ENCODE data around the gene TMEM30A.

TMEM30A gene

GRCh38 chr6:75278474-75279077 is 6.0 kb downstream of the TMEM30A start:
- no peak for TF ChIP-seq CTCF (IDR thresholded peaks at IDR 0.05; ENCODE audit: borderline replicate concordance, insufficient read depth, low read depth, low read length)
- H3K4me3 ChIP-seq (ENCODE audit: low read depth, low read length) = no peak overlapping the region

- no peak for TF ChIP-seq CTCF (IDR thresholded peaks at IDR 0.05; ENCODE audit: borderline replicate concordance, insufficient read depth, low read depth, low read length)
- H3K4me3 ChIP-seq (ENCODE audit: low read depth, low read length) = no peak overlapping the region
These were observed 9.5 kb downstream of the TMEM30A start for GRCh38 chr6:75275067-75275466.

GRCh38 chr6:75273009-75273408 is 11.6 kb downstream of the TMEM30A start:
- no peak overlapping the region for H3K4me3 ChIP-seq (ENCODE audit: low read depth, low read length)
- no peak for TF ChIP-seq CTCF (IDR thresholded peaks at IDR 0.05; ENCODE audit: borderline replicate concordance, insufficient read depth, low read depth, low read length)

GRCh38 chr6:75272145-75272840 is 12.3 kb downstream of the TMEM30A start:
- H3K4me3 ChIP-seq (ENCODE audit: low read depth, low read length) = no peak overlapping the region
- TF ChIP-seq CTCF (IDR thresholded peaks at IDR 0.05; ENCODE audit: borderline replicate concordance, insufficient read depth, low read depth, low read length) = no peak

- H3K4me3 ChIP-seq (ENCODE audit: low read depth, low read length) = no peak overlapping the region
- no peak for TF ChIP-seq CTCF (IDR thresholded peaks at IDR 0.05; ENCODE audit: borderline replicate concordance, insufficient read depth, low read depth, low read length)
These were observed 15.6 kb downstream of the TMEM30A start for GRCh38 chr6:75268988-75269354.

- H3K4me3 ChIP-seq (ENCODE audit: low read depth, low read length) = no peak overlapping the region
- no peak for TF ChIP-seq CTCF (IDR thresholded peaks at IDR 0.05; ENCODE audit: borderline replicate concordance, insufficient read depth, low read depth, low read length)
These were observed 16.2 kb downstream of the TMEM30A start for GRCh38 chr6:75268121-75268987.
